ENCODE measurements around the gene CLCN7. TPM values are rescaled to one million over a fixed set of nuclear protein-coding genes. Genes with fewer than 3 reads are reported as not detected.

The CLCN7 gene
- total RNA-seq, 1 experiment from 2014 or later, result 127 TPM

DNA sequence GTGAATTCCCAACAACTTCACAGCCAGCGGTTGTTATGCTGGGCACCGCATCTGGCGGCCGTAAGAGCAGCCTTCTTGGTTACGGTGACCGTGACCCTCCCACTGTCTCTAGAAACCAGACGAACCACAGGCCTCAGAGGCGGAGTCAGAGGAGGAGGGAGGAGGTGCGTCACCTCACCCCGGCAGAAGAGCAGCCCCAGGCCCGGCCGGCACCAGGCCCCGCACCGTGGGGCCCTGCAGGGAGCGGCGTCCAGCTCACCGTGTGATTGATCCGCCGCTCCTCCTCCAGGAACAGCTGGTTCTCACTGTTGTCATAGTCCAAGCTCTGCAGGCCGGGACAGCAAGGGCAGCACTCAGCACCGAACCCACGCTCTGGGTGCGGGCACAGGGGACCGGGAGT is 13.7 kb downstream of the CLCN7 start:
- POLR2A ChIA-PET, result no interaction called here
- H3K9me3 ChIP-seq, result no peaks in the 10 kb centered on the region
- Mint-ChIP-seq H3K36me3 (ENCODE audit: insufficient read depth, unreplicated experiment) (peaks cover 14% of the 10 kb centered on the region), H3K27me3 (ENCODE audit: insufficient read depth, unreplicated experiment) (no peaks in the 10 kb centered on the region), H3K4me3 (ENCODE audit: unreplicated experiment) (no peak overlapping the region), H3K4me1 (ENCODE audit: low read depth, unreplicated experiment) (no peaks in the 10 kb centered on the region), H3K9me3 (ENCODE audit: unreplicated experiment) (no peaks in the 10 kb centered on the region), H3K27ac (ENCODE audit: unreplicated experiment) (no peak overlapping the region)
- H3K27me3 ChIP-seq (replicated peaks; ENCODE audit: control insufficient read depth, insufficient read depth, low read length), result no peaks in the 10 kb centered on the region
- no peak for DNase-seq
- CTCF ChIA-PET, result interaction anchor here (0.7 kb wide), 1 partner anchor 12 kb away, joined by 3 read pairs; no protein-coding TSS in a partner anchor
- H3K4me3 ChIP-seq (ENCODE audit: low read depth, low read length), result no peak overlapping the region
- intact Hi-C loops (cut with micrococcal nuclease; ENCODE audit: unreplicated experiment), result no loop called here
- H3K4me1 ChIP-seq, result no peaks in the 10 kb centered on the region
- TF ChIP-seq, protein P1, sequence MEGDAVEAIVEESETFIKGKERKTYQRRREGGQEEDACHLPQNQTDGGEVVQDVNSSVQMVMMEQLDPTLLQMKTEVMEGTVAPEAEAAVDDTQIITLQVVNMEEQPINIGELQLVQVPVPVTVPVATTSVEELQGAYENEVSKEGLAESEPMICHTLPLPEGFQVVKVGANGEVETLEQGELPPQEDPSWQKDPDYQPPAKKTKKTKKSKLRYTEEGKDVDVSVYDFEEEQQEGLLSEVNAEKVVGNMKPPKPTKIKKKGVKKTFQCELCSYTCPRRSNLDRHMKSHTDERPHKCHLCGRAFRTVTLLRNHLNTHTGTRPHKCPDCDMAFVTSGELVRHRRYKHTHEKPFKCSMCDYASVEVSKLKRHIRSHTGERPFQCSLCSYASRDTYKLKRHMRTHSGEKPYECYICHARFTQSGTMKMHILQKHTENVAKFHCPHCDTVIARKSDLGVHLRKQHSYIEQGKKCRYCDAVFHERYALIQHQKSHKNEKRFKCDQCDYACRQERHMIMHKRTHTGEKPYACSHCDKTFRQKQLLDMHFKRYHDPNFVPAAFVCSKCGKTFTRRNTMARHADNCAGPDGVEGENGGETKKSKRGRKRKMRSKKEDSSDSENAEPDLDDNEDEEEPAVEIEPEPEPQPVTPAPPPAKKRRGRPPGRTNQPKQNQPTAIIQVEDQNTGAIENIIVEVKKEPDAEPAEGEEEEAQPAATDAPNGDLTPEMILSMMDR (IDR thresholded peaks at IDR 0.05; ENCODE audit: insufficient read depth in 1 of 2, low read depth in 1 of 2, low read length in 1 of 2, severe bottlenecking in 1 of 2, unreplicated experiment in 1 of 2), result no peak
- H3K36me3 ChIP-seq (ENCODE audit: control insufficient read depth, insufficient read depth, low read length), result no peaks in the 10 kb centered on the region
- no TSS peak for BruUV-seq (replicated peaks)

DNA sequence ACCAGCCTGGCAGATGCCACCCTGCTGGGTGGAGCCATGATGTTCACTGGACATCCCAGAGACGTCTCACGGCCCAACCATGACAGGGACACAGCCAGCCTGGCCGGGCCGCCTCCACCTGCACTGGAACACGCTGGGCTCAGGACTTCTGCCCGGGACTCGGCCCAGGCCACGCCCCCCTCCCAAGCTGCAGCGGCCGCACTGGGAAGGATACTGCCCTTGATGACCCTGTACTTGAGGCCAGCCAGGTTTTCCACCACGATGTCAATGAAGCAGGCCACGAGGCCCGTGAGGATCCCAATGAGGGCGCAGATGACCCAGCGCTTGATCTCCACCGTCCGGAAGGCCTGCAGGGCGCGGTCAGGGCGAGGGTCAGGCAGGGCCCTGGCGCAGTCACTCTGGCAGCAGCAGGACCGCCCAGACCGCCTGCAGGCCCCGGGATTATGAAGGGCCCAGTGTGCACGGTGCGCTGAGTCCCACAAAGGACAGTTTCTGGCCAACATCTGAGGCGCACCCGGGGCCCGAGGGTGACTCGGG is 14.2 kb downstream of the CLCN7 start:
- H3K36me3 ChIP-seq (ENCODE audit: control insufficient read depth, insufficient read depth, low read length), result no peaks in the 10 kb centered on the region
- no peak overlapping the region for H3K4me3 Mint-ChIP-seq (ENCODE audit: unreplicated experiment)
- H3K36me3 Mint-ChIP-seq (ENCODE audit: insufficient read depth, unreplicated experiment), result peaks cover 14% of the 10 kb centered on the region
- no TSS peak for BruUV-seq (replicated peaks)
- intact Hi-C loops (cut with micrococcal nuclease; ENCODE audit: unreplicated experiment), result no loop called here
- no peak overlapping the region for H3K27ac Mint-ChIP-seq (ENCODE audit: unreplicated experiment)
- H3K4me1 Mint-ChIP-seq (ENCODE audit: low read depth, unreplicated experiment), result no peaks in the 10 kb centered on the region
- no peak for DNase-seq
- no peaks in the 10 kb centered on the region for H3K27me3 Mint-ChIP-seq (ENCODE audit: insufficient read depth, unreplicated experiment)
- no peaks in the 10 kb centered on the region for H3K4me1 ChIP-seq
- ChIA-PET CTCF (interaction anchor here (0.7 kb wide), 1 partner anchor 12 kb away, joined by 3 read pairs; no protein-coding TSS in a partner anchor), POLR2A (no interaction called here)
- TF ChIP-seq, protein P1 (IDR thresholded peaks at IDR 0.05; ENCODE audit: insufficient read depth in 1 of 2, low read depth in 1 of 2, low read length in 1 of 2, severe bottlenecking in 1 of 2, unreplicated experiment in 1 of 2), result no peak
- no peaks in the 10 kb centered on the region for H3K9me3 ChIP-seq
- no peaks in the 10 kb centered on the region for H3K27me3 ChIP-seq (replicated peaks; ENCODE audit: control insufficient read depth, insufficient read depth, low read length)
- no peaks in the 10 kb centered on the region for H3K9me3 Mint-ChIP-seq (ENCODE audit: unreplicated experiment)
- no peak overlapping the region for H3K4me3 ChIP-seq (ENCODE audit: low read depth, low read length)

DNA sequence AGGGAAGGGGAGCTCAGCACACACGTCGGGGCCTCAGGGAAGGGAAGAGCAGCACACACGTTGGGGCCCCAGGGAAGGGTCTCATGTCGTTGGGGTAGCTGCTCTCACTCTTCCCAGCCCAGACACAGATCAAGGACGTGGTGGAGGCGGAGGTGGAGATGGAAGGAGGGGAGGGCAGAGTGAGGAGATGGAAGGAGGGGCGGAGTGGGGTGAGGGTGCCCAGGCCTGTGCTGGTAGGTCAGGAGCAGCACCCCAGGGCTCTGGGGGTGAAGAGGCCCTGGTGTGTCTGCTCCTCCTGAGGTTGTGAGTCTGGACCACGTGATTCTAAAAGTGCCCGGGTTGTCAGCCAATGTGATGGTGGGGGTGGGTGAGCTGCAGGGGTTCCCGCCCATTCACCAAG is 14.9 kb downstream of the CLCN7 start:
- intact Hi-C loops (cut with micrococcal nuclease; ENCODE audit: unreplicated experiment), result no loop called here
- H3K9me3 ChIP-seq, result no peaks in the 10 kb centered on the region
- H3K4me1 ChIP-seq, result no peaks in the 10 kb centered on the region
- H3K4me3 ChIP-seq (ENCODE audit: low read depth, low read length), result no peak overlapping the region
- Mint-ChIP-seq H3K9me3 (ENCODE audit: unreplicated experiment) (no peaks in the 10 kb centered on the region), H3K27me3 (ENCODE audit: insufficient read depth, unreplicated experiment) (no peaks in the 10 kb centered on the region), H3K36me3 (ENCODE audit: insufficient read depth, unreplicated experiment) (peaks cover 17% of the 10 kb centered on the region), H3K4me3 (ENCODE audit: unreplicated experiment) (no peak overlapping the region), H3K4me1 (ENCODE audit: low read depth, unreplicated experiment) (no peaks in the 10 kb centered on the region), H3K27ac (ENCODE audit: unreplicated experiment) (no peak overlapping the region)
- no peaks in the 10 kb centered on the region for H3K36me3 ChIP-seq (ENCODE audit: control insufficient read depth, insufficient read depth, low read length)
- CTCF ChIA-PET, result no interaction called here
- TF ChIP-seq, protein P1 (IDR thresholded peaks at IDR 0.05; ENCODE audit: insufficient read depth in 1 of 2, low read depth in 1 of 2, low read length in 1 of 2, severe bottlenecking in 1 of 2, unreplicated experiment in 1 of 2), result no peak
- POLR2A ChIA-PET, result no interaction called here
- no TSS peak for BruUV-seq (replicated peaks)
- H3K27me3 ChIP-seq (replicated peaks; ENCODE audit: control insufficient read depth, insufficient read depth, low read length), result no peaks in the 10 kb centered on the region
- DNase-seq, result no peak
